SW 1271 (cell line): Measurements from ENCODE around the gene SS18L1.
"Not testable (repeated sequence)": the region's sequence is repeated elsewhere in the genome, so short reads cannot be mapped to it uniquely, and the experiment has no call there.

Experiments used
- DNase-seq, 2 experiments: peaks; one replicate each; lab custom pipeline; 2025; lab: John Stamatoyannopoulos, UW

The SS18L1 gene

DNA sequence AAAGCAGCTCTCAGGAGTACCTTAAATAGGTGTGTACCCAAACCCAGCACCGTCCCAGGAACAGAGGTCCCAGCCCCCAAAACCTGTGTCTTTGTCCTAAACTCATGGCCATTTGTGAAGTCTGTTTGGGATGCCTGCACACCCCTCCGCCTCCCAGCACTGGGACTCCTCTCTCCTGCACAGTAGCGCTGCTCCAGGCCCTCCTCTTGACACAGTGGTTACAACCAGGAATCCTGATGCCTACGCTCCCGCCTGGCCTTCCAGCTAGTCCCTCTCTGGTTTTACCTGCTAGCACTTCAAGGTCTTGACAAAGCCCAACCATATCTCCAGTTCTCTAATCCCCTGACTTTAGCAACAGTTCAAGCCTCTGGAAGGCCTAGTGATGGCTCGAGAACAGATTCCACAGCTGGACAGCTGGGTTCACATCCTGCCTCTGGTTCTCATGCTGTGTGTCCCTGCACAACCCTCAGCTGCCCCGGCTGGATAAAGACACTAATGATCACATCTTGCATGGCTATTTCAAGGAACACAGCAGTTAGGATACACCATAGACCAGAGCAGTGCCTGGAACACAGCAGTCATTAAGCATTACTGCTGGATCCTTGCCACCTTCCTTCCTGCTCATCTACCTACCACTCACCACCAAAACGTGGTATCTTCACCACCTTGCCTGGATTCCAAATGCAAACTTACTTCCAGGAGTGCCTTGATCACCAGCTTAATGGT lies 5.9 kb upstream of the SS18L1 start:
- DNase-seq, result no peak

DNA sequence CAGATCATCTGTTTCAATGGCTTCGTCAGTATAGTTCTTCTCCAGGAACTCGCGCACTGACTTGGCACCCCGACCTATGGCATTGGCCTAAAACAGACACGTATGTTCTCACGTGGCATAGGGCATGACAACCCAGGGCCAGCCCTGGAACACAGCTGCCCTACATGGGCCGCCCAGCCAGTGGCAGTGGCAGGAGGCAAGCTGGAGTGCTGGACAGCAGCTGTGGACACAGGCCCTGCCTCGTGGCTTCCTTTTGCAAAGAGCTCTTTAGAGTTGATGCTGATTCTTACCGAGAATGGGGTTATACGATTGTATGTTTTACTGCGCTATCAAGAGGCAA lies 5.4 kb upstream of the SS18L1 start:
- DNase-seq, result no peak

DNA sequence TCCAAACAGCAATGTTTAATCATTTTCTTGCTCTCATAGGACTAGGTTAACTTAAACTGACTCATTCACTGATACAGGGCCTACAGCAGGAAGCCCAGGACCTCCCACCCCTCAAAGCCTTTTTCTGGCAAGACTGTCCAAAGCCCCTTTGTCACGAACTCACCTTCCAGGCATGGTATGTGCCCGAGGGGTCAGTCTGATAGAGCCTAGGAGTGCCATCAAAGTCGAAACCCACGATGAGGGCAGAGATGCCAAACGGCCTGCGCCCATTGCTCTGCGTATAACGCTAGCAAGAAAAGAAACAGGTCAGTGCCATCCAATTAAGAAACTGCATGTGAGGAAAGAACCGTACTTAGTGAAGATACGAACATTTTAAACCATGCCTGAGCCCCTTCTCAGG lies 4.7 kb upstream of the SS18L1 start:
- DNase-seq, result no peak

DNA sequence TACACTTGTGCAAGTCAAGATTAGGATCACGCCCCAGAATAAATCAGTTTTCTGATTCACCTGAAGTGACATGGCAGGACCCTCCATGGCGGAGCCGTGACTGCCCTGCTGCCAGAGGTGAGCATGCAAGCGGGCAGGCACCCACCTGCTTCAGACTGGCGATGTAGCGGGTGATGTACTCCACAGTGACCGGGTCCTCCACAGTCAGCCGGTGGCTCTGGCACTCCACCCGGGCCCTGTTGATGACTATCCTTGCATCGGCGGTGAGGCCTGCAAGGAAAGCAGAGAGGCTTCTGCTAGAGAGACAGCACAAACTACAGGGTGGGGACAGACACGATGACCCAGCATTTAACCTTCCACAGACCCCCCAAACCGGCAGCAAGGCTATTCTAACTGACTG lies 3.9 kb upstream of the SS18L1 start:
- DNase-seq, result no peak

DNA sequence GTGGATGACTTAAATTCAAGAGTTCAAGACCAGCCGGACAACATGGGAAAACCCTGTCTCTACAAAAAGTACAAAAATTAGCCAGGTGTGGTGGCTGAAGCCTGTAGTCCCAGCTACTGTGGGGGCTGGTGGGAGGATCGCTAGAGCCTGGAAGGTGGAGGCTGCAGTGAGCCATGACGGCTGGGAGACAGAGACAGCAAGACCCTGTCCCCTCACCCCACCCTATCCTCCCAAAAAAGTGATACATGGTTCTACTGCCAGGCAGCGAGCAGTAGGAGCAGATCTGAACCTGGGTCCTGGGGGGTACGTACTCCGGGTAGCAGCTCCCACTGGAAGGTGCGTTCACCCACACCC lies 2.5 kb upstream of the SS18L1 start:
- no peak for DNase-seq

DNA sequence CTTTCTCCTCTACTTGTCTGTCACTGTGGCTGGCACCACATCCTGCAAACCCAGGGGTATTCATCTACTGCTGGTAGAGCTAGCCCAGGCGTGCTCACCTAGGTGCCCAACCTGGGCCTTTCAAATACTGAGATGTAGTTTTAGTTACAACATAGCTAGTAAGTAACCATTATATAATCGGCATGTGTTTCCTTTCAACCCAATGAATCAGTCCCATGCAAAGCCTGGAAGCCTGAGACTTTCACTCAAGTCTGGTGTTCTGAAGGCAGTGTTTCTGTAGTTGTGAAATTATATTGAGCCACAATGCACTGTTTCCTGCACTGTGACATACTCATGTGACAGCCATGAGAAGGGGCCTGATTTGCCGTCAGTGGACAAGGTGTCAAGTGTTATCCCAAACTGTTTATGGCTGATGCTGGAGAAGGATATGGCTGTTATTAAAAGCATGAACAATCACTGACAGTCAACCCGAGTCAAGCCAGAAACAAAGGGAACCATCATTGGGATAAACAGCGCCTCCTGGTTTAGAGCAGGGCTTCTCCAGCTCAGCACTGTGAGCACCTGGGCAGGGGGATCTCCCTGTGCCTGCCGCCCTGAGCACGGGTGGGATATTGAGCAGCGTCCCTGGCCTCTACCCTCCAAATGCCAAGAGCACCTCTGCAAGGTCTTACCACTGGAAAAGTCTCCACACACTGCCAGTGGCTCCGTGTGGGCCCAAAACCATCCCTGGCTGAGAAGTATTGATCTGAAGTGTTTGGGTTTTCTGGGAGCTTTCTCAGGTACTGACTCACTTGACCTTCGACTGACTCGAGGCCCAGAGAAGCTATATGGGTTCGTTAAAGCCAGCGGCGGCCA lies 1.9 kb upstream of the SS18L1 start:
- DNase-seq, result no peak

GRCh38 chr20:62142252-62143080 lies 1.1 kb upstream of the SS18L1 start:
- DNase-seq, result no peak

- DNase-seq, result peak in 1 of 2 experiments; percentile 57
Observed at GRCh38 chr20:62143957-62144825, 622 bp downstream of the SS18L1 start.

DNA sequence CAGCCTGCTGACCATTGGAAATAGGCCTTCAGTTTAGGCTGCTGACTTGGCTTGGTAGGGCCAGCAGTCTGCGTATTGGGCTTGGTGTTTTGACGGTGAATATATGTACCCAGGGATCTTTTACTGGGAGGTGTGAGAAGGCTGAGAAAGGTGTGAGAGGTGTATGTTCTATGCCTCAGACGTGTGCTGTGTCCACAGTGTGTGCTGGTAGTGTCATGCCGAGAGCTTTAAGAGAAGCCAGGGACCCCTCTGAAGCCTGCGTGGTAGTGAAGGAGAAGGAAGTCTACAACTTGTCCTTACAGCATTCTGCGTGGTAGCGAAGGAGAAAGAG lies 2.1 kb downstream of the SS18L1 start:
- no peak for DNase-seq

DNA sequence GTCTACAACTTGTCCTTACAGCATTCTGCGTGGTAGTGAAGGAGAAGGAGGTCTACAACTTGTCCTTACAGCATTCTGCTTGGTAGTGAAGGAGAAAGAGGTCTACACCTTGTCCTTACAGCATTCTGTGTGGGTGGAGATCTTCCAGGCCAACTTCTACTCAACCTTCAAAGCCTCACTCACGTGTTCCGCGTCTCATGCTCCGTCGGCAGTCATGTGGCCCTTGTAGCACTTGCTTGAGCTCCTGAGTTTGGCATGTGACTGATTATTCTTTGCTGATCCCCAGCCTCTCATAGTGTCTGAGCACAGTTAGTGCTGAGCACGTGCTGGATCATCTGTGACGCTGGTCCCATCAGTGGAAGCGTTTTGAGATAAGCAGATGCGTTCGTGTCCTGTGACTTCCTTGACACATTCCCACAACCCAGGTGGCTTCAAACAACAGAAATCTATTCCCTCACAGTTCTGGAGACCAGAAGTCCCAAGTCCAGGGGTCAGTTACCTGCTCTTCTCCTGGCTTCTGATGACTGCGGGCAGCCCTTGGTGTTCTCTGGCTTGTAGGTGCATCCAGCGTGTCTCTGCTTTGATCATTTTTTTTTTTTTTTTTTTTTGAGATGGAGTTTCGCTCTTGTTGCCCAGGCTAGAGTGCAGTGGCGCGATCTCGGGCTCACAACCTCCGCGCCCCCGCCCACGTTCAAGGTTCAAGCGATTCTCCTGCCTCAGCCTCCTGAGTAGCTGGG lies 2.6 kb downstream of the SS18L1 start:
- DNase-seq, result no peak

DNA sequence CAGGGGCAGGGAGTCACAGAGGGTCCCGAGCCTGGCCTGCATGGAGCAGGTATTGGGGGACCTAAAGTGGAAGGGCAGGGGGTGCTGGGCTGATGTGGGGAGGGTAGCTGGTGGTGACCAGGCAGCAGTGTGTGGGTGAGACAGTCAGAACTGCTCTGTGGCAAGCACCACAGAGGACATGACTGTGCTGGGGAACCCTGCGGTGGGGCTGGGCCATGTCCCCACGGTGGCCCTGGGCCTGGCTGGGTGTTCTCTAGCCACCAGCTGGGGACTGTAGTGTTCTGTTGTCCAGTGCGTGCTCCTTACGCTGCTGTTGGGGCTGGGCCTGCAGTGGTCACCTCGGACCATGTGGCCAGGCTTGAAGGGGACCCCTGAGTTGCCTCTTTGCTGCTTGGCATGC lies 3.6 kb downstream of the SS18L1 start:
- no peak for DNase-seq

GRCh38 chr20:62147528-62147927 lies 4.0 kb downstream of the SS18L1 start:
- no peak for DNase-seq

DNA sequence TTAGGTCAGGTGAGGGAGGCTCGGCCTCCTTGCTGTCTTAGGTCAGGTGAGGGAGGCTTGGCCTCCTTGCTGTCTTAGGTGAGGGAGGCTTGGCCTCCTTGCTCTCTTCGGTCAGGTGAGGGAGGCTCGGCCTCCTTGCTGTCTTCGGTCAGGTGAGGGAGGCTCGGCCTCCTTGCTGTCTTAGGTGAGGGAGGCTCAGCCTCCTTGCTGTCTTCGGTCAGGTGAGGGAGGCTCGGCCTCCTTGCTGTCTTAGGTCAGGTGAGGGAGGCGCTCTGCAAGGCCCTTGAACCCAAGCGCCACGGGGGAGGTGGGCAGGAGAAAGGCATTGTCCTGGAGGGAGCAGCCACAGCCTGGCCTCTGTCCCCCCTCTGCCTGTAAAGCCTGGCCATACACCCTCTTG lies 4.8 kb downstream of the SS18L1 start:
- not testable (repeated sequence) for DNase-seq

DNA sequence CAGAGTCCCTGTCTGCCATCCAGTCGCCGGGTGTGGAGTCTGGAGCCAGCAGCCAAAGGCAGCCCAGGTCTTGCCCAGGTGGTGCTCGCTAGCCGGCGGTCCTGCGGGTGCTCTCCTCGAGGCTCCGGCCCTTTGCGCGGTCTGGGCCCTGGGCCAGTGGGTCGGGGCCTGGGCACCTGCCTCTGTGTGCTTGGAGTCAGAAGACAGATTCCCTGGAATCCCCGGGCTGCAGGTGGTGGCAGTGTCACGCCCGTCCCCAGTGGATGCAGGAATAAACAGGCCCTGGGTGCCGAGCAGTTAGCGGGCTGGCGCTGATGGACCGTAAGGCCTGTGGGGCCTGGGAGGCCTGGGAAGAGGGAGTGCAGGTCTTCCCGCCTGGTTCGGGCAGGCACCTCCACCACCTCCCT lies 5.3 kb downstream of the SS18L1 start:
- DNase-seq, result no peak

DNA sequence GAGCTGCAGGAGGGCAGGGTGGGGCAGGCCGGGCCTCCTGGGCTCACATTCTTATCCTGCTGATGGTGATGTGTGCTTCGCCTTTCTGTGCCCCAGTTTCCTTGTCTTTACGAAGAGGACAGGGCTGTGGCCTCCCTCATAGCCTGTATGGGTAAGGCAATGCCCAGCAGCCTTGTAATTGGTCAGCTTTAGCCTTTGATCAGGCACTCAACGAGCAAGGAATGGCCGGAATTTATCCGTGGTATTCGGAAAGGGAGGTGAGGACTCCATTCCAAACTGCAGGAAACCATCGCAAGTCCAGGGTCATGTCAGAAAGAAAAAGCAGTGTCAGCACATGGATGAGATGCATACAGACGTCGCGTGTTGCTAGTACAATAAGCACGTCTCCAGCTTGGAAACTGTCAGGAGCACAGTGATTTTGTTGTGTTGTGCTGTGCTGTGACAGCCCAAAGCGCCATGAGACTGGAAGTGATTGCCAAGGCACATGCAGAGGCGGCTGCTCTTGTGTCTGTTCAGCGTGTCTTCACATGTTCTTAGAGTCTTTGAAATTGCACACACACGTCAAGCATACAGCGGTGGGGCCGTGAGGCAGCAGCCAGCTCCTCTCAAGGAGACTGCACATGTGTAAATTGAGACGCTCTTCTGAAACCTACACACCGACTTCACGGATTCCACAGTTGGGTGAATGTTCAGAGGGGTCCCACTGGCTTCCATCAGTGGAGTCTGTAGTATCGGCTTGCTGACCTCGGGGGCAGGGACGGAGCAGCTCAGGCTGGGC lies 6.2 kb downstream of the SS18L1 start:
- DNase-seq, result no peak

- DNase-seq, result no peak
Observed at GRCh38 chr20:62150310-62150575, 6.7 kb downstream of the SS18L1 start.

GRCh38 chr20:62151225-62151624 lies 7.7 kb downstream of the SS18L1 start:
- no peak for DNase-seq

- DNase-seq, result no peak
Observed at GRCh38 chr20:62151835-62152364, 8.3 kb downstream of the SS18L1 start.

- DNase-seq, result no peak
Observed at GRCh38 chr20:62155428-62156253, 12.1 kb downstream of the SS18L1 start.

- no peak for DNase-seq
Observed at GRCh38 chr20:62156254-62156556, 12.6 kb downstream of the SS18L1 start.
